ENCODE data around the gene RBM17.

Gene RBM17

GRCh38 chr10:6144406-6145165 is 55.8 kb downstream of the RBM17 start:
- TF ChIP-seq POLR2AphosphoS5 (IDR thresholded peaks at IDR 0.05; ENCODE audit: low read depth, low read length), result no peak
- no peak; the same call in 1 of the 2 replicates for TF ChIP-seq POLR2A (IDR thresholded peaks at IDR 0.05; ENCODE audit: low read depth, low read length)
- no peak for TF ChIP-seq TAF1 (IDR thresholded peaks at IDR 0.05; ENCODE audit: borderline replicate concordance, low read depth, low read length)
- FAIRE-seq (peak; percentile 89), DNase-seq (ENCODE audit: insufficient read length) (peak; percentile 87)

- TF ChIP-seq POLR2AphosphoS5 (IDR thresholded peaks at IDR 0.05; ENCODE audit: low read depth, low read length) (no peak), TAF1 (IDR thresholded peaks at IDR 0.05; ENCODE audit: borderline replicate concordance, low read depth, low read length) (no peak), POLR2A (IDR thresholded peaks at IDR 0.05; ENCODE audit: low read depth, low read length) (no peak)
- DNase-seq (ENCODE audit: insufficient read length) (peak; percentile 38), FAIRE-seq (no peak)
Observed at GRCh38 chr10:6145166-6145987, 56.5 kb downstream of the RBM17 start.

DNA sequence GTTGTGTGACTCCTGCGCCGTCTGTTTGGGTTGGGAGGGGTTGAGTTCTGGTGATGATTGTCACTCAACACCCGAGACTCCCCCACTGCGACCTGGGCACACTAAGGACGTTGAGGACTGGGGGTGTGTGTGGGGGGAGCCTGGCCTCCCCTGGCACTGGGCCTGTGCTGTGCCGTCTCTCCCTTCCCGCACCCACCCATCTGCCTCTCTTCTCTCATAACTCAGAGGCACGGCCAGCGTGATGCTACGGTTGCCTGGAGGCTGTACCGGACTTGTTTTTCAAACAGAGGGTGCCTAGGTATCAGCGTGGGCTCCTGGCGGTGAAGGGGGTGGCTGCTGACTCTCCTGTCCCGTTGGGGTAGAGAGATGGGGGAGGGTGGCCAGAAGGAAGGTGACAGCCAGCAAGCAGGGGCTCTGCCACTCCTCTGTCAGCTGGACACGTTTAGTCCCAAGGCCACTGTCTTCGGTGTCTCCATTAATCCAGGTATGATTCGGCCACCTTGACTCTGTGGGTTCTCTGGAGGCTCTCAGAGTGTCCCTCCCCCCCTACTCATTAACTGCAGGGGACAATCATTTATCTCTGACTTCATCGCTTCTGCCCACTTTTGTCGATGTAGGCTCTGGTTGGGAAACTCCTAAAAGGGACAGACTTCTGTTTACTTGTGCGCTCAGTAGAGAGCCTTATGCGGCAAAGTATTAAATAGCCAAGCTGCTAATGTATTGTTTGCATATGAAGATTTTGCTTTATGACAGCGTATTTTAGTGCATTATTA is 57.4 kb downstream of the RBM17 start:
- FAIRE-seq (no peak), DNase-seq (ENCODE audit: insufficient read length) (no peak)
- TF ChIP-seq TAF1 (IDR thresholded peaks at IDR 0.05; ENCODE audit: borderline replicate concordance, low read depth, low read length) (no peak), POLR2A (IDR thresholded peaks at IDR 0.05; ENCODE audit: low read depth, low read length) (no peak), POLR2AphosphoS5 (IDR thresholded peaks at IDR 0.05; ENCODE audit: low read depth, low read length) (no peak)

DNA sequence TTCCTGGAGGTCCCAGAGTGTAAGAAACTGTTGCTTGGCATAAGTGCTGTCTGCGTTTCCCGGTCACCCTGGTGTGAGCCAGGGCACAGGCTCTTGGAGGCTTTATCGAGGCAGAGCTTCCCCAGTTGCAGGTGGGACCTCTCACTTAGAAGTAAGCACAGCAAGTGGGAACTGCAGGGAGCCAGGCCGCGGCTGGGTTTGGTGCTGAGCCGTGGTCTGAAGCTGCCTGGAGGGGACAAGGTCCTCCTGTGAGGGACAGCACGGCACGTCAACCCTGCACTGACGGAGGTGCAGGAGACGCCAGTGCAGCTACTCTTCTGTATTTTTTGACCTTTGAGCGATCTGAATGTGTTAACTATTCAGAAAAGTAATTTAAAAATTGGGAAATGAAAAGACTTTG is 58.1 kb downstream of the RBM17 start:
- TF ChIP-seq POLR2A (IDR thresholded peaks at IDR 0.05; ENCODE audit: low read depth, low read length), result no peak
- no peak for TF ChIP-seq TAF1 (IDR thresholded peaks at IDR 0.05; ENCODE audit: borderline replicate concordance, low read depth, low read length)
- TF ChIP-seq POLR2AphosphoS5 (IDR thresholded peaks at IDR 0.05; ENCODE audit: low read depth, low read length), result no peak

DNA sequence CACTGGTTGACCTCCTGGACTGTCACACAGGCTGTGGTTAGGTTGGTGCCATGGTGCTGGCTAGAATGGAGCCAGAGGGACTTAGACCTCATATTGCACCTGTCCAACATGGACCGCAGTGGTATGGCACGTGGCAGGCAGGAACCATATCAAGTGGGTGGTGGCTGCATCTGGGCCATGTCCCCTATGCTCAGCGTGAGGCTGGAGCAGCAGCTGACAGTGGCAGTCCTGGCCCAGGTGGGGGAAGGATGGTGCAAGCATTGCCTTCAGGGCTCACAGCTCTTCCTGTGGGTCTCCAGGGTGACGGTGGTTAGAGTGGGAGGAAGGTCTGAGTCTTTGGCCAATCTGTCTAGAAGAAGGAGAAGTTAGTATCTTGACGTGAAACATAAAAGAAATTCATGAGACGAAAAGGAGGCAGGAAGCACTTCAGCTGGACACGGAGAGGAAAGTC is 59.4 kb downstream of the RBM17 start:
- peak; percentile 65 for FAIRE-seq
- TF ChIP-seq POLR2A (IDR thresholded peaks at IDR 0.05; ENCODE audit: low read depth, low read length), result no peak
- TF ChIP-seq POLR2AphosphoS5 (IDR thresholded peaks at IDR 0.05; ENCODE audit: low read depth, low read length), result no peak
- no peak for TF ChIP-seq TAF1 (IDR thresholded peaks at IDR 0.05; ENCODE audit: borderline replicate concordance, low read depth, low read length)
- no peak for DNase-seq (ENCODE audit: insufficient read length)

More for the DNA sequence above, 58.1 kb downstream of the RBM17 start:
- DNase-seq (ENCODE audit: insufficient read length), result no peak
- no peak for FAIRE-seq

DNA sequence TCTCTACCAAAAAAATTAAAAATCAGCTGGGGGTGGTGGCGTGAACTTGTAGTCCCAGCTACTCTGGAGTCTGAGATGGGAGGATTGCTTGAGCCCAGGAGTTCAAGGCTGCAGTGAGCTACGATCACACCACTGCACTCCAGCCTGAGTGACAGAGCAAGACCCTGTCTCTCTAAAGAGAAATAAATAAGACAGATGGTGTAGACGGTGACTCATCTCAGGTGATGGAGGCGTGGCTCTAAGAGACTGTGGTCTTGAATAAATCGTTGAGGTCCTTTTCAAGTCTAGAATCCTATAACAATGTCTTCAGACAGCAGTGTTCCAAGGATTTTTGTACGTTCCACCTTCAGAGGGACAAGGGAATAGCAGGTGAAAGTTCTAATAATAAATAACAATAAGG is 60.1 kb downstream of the RBM17 start:
- DNase-seq (ENCODE audit: insufficient read length) (no peak), FAIRE-seq (no peak)
- TF ChIP-seq POLR2A (IDR thresholded peaks at IDR 0.05; ENCODE audit: low read depth, low read length) (no peak), TAF1 (IDR thresholded peaks at IDR 0.05; ENCODE audit: borderline replicate concordance, low read depth, low read length) (no peak), POLR2AphosphoS5 (IDR thresholded peaks at IDR 0.05; ENCODE audit: low read depth, low read length) (no peak)

DNA sequence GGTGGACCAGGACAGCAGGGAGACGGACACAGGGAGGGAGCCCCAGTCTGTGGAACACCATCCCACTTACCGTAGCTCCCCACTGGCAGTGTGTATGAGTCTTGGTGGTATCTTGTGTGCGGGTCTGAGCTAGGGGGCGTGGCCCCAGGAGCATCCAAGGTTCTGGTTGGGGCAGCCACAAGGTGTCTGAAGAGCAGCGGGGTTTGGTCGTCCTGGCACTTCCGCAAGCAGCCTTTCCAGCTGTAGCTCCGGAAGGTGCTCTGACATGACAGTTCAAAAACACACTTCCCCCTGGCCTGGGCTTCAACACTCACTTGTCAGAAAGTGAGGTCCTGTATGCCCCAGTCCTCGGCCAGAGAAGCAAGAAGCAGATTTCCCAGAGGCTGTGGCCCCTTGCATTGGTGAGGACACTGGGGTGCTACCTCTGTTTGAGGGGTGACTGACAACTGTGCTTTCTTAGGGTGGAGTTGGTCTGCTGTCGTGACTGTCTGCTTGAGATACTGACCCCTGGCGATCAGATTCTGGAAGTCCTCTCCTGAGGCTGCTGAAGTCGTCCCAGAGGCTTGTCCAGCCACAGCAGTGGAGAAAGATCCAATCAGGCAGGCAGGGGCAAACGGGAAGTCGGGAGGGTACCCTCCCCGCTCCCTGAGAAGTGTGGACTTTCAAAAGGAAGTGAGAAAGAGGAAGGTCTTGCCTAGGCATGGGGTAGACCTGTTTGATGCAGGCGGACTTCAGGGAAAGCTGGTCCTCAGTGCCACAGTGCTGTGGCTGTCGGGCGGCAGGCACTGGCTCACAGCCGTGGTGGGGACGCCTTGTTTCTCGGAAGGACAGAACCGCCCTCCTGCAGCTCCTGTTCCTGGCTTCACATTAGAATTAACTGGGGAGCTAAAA is 62.5 kb downstream of the RBM17 start:
- TF ChIP-seq TAF1 (IDR thresholded peaks at IDR 0.05; ENCODE audit: borderline replicate concordance, low read depth, low read length), result no peak
- no peak for TF ChIP-seq POLR2A (IDR thresholded peaks at IDR 0.05; ENCODE audit: low read depth, low read length)
- no peak for TF ChIP-seq POLR2AphosphoS5 (IDR thresholded peaks at IDR 0.05; ENCODE audit: low read depth, low read length)
- FAIRE-seq, result peak; percentile 84
- peak; percentile 46 for DNase-seq (ENCODE audit: insufficient read length)

DNA sequence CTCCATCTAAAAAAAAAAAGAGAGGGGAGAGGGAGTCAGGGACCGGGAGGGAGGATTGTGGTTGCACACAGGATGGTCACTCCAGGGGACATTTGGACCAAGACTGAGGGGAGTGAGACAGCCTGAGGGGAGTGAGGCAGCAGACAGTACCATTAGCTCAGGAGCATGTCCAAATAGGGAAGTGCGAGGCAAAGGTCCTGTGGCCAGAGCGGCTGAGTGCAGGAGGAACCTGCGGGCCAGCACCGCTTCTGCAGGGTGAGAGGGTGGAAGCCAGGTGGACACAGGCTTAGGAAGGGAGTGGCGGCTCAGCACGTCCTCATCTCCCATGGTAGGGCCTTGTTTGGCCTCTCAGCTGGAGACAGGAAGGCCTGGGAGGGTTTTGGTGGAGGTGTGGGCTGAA is 65.0 kb downstream of the RBM17 start:
- no peak for DNase-seq (ENCODE audit: insufficient read length)
- FAIRE-seq, result no peak
- TF ChIP-seq POLR2A (IDR thresholded peaks at IDR 0.05; ENCODE audit: low read depth, low read length) (no peak), TAF1 (IDR thresholded peaks at IDR 0.05; ENCODE audit: borderline replicate concordance, low read depth, low read length) (no peak), POLR2AphosphoS5 (IDR thresholded peaks at IDR 0.05; ENCODE audit: low read depth, low read length) (no peak)

- DNase-seq (ENCODE audit: insufficient read length) (no peak), FAIRE-seq (no peak)
- TF ChIP-seq POLR2AphosphoS5 (IDR thresholded peaks at IDR 0.05; ENCODE audit: low read depth, low read length) (no peak), POLR2A (IDR thresholded peaks at IDR 0.05; ENCODE audit: low read depth, low read length) (no peak), TAF1 (IDR thresholded peaks at IDR 0.05; ENCODE audit: borderline replicate concordance, low read depth, low read length) (no peak)
Observed at GRCh38 chr10:6154566-6154965, 65.7 kb downstream of the RBM17 start.

- FAIRE-seq (no peak), DNase-seq (ENCODE audit: insufficient read length) (no peak)
- TF ChIP-seq POLR2AphosphoS5 (IDR thresholded peaks at IDR 0.05; ENCODE audit: low read depth, low read length), result no peak
- no peak for TF ChIP-seq TAF1 (IDR thresholded peaks at IDR 0.05; ENCODE audit: borderline replicate concordance, low read depth, low read length)
- TF ChIP-seq POLR2A (IDR thresholded peaks at IDR 0.05; ENCODE audit: low read depth, low read length), result no peak
Observed at GRCh38 chr10:6158276-6158675, 69.4 kb downstream of the RBM17 start.

Measured in GM12892 (cell line).